ENCODE data around the gene CCDC85B. TPM values are rescaled to one million over a fixed set of nuclear protein-coding genes. Genes with fewer than 3 reads are reported as not detected.

The CCDC85B gene
- total RNA-seq, 1 donor from 2014 or later = 3.9 TPM

DNA sequence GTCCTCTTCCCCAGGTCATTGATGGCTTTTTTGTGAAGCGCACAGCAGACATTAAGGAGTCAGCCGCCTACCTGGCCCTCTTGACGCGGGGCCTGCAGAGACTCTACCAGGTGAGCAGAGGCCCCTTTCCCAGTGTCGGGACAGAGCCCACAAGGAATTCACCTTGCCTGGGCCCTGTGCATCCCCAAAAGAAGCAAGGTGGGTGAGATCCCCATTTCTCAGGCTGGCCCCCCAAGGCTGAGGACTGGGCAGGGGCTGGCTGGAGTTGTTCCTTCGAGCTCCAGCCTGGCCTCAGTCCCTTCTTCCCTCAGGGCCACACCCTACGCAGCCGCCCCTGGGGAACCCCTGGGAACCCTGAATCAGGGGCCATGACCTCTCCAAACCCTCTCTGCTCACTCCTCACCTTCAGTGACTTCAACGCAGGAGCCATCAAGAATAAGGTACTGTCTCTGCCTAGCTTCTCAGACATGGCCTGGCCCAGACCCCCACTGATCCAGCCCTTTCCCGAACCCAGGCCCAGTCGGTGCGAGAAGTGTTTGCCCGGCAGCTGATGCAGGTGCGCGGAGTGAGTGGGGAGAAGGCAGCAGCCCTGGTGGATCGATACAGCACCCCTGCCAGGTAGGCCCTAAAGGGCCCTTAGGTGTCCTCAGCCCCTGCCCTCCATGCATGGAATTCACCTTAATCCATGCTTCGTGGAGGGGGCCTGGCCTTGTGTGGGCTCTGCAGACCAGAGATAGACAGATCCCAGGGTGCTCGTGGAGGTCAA lies 25.6 kb upstream of the CCDC85B start:
- Histone ChIP-seq H3F3A (ENCODE audit: low read depth) (peaks cover 32% of the 10 kb centered on the region), H3K9ac (no peak overlapping the region), H3K4me1 (peaks cover 6% of the 10 kb centered on the region), H3K4me2 (no peak overlapping the region), H3K79me2 (ENCODE audit: low read depth) (peaks cover 16% of the 10 kb centered on the region), H3K9me3 (ENCODE audit: low read depth) (no peaks in the 10 kb centered on the region), H3K27me3 (no peaks in the 10 kb centered on the region), H4K20me1 (ENCODE audit: low read depth) (peaks cover 19% of the 10 kb centered on the region), H3K27ac (no peak overlapping the region), H3K4me3 (no peak overlapping the region), H3K36me3 (no peaks in the 10 kb centered on the region), H2AFZ (replicated peaks) (no peak overlapping the region)
- no peaks in the 10 kb centered on the region for H3K9me3 Mint-ChIP-seq
- peaks cover 21% of the 10 kb centered on the region for H3K27me3 Mint-ChIP-seq (ENCODE audit: insufficient read depth, low read depth)
- TF ChIP-seq, protein P1, sequence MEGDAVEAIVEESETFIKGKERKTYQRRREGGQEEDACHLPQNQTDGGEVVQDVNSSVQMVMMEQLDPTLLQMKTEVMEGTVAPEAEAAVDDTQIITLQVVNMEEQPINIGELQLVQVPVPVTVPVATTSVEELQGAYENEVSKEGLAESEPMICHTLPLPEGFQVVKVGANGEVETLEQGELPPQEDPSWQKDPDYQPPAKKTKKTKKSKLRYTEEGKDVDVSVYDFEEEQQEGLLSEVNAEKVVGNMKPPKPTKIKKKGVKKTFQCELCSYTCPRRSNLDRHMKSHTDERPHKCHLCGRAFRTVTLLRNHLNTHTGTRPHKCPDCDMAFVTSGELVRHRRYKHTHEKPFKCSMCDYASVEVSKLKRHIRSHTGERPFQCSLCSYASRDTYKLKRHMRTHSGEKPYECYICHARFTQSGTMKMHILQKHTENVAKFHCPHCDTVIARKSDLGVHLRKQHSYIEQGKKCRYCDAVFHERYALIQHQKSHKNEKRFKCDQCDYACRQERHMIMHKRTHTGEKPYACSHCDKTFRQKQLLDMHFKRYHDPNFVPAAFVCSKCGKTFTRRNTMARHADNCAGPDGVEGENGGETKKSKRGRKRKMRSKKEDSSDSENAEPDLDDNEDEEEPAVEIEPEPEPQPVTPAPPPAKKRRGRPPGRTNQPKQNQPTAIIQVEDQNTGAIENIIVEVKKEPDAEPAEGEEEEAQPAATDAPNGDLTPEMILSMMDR (IDR thresholded peaks at IDR 0.05) = no peak
- TF ChIP-seq EZH2phosphoT487 (IDR thresholded peaks at IDR 0.05) (no peak), EZH2 (IDR thresholded peaks at IDR 0.05) (no peak)
- peaks cover 29% of the 10 kb centered on the region for H3K4me1 Mint-ChIP-seq
- no peak overlapping the region for H3K27ac Mint-ChIP-seq
- DNase-seq (ENCODE audit: low spot score) = peak; percentile 0
- H3K4me3 Mint-ChIP-seq = peak overlapping the region; percentile 30
- peaks cover 10% of the 10 kb centered on the region for H3K36me3 Mint-ChIP-seq

DNA sequence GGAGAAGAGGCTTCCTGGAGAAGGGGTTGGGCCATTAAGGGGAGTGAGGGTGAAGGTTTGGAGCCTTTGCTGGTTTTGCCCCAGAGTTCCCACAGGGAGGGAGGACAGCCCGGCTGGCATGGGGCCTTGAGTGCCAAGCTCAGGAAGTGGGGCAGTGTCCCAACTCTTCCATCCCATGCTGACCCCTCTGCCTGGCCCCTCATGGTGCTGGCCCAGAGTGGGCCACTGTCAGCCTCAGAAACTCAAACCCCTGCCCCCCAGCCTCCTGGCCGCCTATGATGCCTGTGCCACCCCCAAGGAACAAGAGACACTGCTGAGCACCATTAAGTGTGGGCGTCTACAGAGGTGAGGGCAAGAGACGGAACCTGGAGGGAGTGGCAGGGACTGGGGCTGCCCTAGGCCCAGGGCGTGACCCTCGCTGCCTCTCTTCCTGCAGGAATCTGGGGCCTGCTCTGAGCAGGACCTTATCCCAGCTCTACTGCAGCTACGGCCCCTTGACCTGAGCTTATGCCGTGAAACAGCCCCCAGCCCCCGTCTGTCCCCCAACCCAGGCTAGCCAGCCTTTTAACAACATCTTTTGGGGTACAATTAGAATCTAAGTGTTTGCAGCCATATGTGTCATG lies 24.8 kb upstream of the CCDC85B start:
- no peak for TF ChIP-seq EZH2phosphoT487 (IDR thresholded peaks at IDR 0.05)
- TF ChIP-seq EZH2 (IDR thresholded peaks at IDR 0.05) = no peak
- TF ChIP-seq, protein P1 (IDR thresholded peaks at IDR 0.05) = no peak
- Histone ChIP-seq H4K20me1 (ENCODE audit: low read depth) (peaks cover 19% of the 10 kb centered on the region), H3K27me3 (no peaks in the 10 kb centered on the region), H3K9ac (no peak overlapping the region), H2AFZ (replicated peaks) (no peak overlapping the region), H3K4me2 (no peak overlapping the region), H3K4me1 (peaks cover 6% of the 10 kb centered on the region), H3K36me3 (no peaks in the 10 kb centered on the region), H3K79me2 (ENCODE audit: low read depth) (peaks cover 16% of the 10 kb centered on the region), H3K27ac (no peak overlapping the region), H3F3A (ENCODE audit: low read depth) (peaks cover 24% of the 10 kb centered on the region), H3K9me3 (ENCODE audit: low read depth) (no peaks in the 10 kb centered on the region), H3K4me3 (no peak overlapping the region)
- Mint-ChIP-seq H3K27ac (no peak overlapping the region), H3K36me3 (peaks cover 9% of the 10 kb centered on the region), H3K9me3 (no peaks in the 10 kb centered on the region), H3K4me3 (no peak overlapping the region), H3K4me1 (peaks cover 29% of the 10 kb centered on the region), H3K27me3 (ENCODE audit: insufficient read depth, low read depth) (peaks cover 22% of the 10 kb centered on the region)
- DNase-seq (ENCODE audit: low spot score) = no peak

DNA sequence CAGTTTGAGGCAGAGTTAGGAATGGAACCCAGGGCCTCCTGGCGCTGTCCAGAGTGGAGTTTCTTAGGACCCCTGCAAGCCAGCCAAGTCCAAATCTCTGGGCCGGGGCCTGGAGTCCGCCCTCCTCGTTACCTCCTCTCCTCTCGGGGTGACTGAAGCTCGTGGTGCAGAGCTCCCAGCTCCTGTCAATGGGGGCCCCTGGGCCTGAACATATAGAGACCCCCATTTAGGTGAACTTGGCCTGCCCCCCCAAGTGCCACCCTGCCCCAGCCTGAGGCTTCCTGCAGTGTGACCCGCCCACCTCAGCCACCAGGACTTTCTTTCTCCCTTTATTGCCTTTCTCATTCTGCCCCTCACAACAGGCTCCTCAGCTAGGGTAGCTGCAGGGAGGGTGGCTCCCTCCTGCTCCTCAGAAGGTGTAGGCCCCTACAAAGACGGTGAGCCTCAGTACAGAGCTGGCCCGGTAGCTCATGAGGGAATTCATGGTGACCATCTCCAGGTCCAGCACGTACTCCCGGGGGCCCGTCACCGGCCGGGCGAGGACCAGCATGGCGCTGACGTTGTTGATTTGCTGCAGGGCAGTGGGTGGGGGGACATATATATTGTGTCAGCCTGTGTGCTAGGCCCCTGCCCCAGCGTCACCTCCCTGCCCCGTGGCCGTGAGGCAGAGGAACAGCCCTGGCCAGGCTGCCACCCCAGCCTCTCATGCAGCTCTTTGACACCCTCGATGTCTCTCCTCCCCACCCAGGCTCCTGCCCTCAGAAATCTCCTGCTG lies 23.8 kb upstream of the CCDC85B start:
- H3K4me1 Mint-ChIP-seq = peaks cover 31% of the 10 kb centered on the region
- DNase-seq (ENCODE audit: low spot score) = no peak
- no peak overlapping the region for H3K4me2 ChIP-seq

More for the DNA sequence above, 23.8 kb upstream of the CCDC85B start:
- no peaks in the 10 kb centered on the region for H3K9me3 Mint-ChIP-seq
- H3F3A ChIP-seq (ENCODE audit: low read depth) = peaks cover 19% of the 10 kb centered on the region
- no peak overlapping the region for H3K9ac ChIP-seq
- peaks cover 6% of the 10 kb centered on the region for H3K79me2 ChIP-seq (ENCODE audit: low read depth)
- H3K36me3 ChIP-seq = no peaks in the 10 kb centered on the region
- no peaks in the 10 kb centered on the region for H3K9me3 ChIP-seq (ENCODE audit: low read depth)
- TF ChIP-seq, protein P1 (IDR thresholded peaks at IDR 0.05) = no peak
- TF ChIP-seq EZH2phosphoT487 (IDR thresholded peaks at IDR 0.05) = no peak
- no peak for TF ChIP-seq EZH2 (IDR thresholded peaks at IDR 0.05)
- peaks cover 12% of the 10 kb centered on the region for H4K20me1 ChIP-seq (ENCODE audit: low read depth)
- H3K27ac Mint-ChIP-seq = peak overlapping the region; percentile 69
- H2AFZ ChIP-seq (replicated peaks) = no peak overlapping the region
- no peak overlapping the region for H3K4me3 ChIP-seq
- H3K27me3 Mint-ChIP-seq (ENCODE audit: insufficient read depth, low read depth) = peaks cover 22% of the 10 kb centered on the region
- H3K4me3 Mint-ChIP-seq = no peak overlapping the region
- H3K4me1 ChIP-seq = peaks cover under 1% of the 10 kb centered on the region
- H3K27ac ChIP-seq = no peak overlapping the region
- H3K27me3 ChIP-seq = peaks cover under 1% of the 10 kb centered on the region
- peaks cover 9% of the 10 kb centered on the region for H3K36me3 Mint-ChIP-seq

Measured in neural progenitor cell (in vitro differentiated cells).